A549 (cell line): ENCODE measurements around the gene GAS7. TPM values are rescaled to one million over a fixed set of nuclear protein-coding genes. Genes with fewer than 3 reads are reported as not detected.
"Not testable (repeated sequence)": the region's sequence is repeated elsewhere in the genome, so short reads cannot be mapped to it uniquely, and the experiment has no call there.

ENCODE experiments used
- ATAC-seq, 2 experiments: fragments of 200-7000 bp in 1 of 2; fragments of >200 bp in 1 of 2; cut with Nextera tagmentation in 1 of 2; cut with Tn5 transposase in 1 of 2; 3 replicates each; pipeline versions ENCODE4 v1.8.0 to v1.9.1; 2018 to 2020; ENCODE audit warnings: mild to moderate bottlenecking in 1 of 2, moderate library complexity in 1 of 2
- CTCF ChIA-PET: fragments of 300-600 bp; sonication (Branson Sonifier 250); formaldehyde crosslinking; extraction: SDS; loops from one replicate; lab custom pipeline; 2021; ENCODE audit warnings: antibody characterized with exemption, inconsistent platforms; lab: Yijun Ruan, JAX
- POLR2A ChIA-PET: fragments of 350-600 bp; formaldehyde crosslinking; extraction: SDS; loops from one replicate; lab custom pipeline; 2021; ENCODE audit warnings: antibody characterized with exemption, inconsistent platforms; lab: Yijun Ruan, JAX
- DNase-seq, 2 experiments: peaks; one replicate each; pipeline versions ENCODE4 v3.0.0 to v3.0.0-alpha.2; 2011 to 2016; ENCODE audit warnings: low read depth in 1 of 2, low spot score in 1 of 2
- FAIRE-seq: peaks from 2 replicates; lab custom pipeline; 2011; peaks lifted over from hg19 to GRCh38; lab: Jason Lieb, UNC
- H3K27ac ChIP-seq, 2 experiments: fragments of >200 bp; sonication (Bioruptor Twin); formaldehyde crosslinking; 3 replicates each; pipeline ENCODE4 v1.5.1; 2016 to 2017
- H3K4me1 ChIP-seq: fragments of >200 bp; sonication (Bioruptor Twin); formaldehyde crosslinking; 3 replicates; pipeline ENCODE4 v1.6.1; 2016
- H3K4me2 ChIP-seq: fragments of >200 bp; sonication (Bioruptor Twin); formaldehyde crosslinking; 3 replicates; pipeline ENCODE4 v1.6.1; 2016
- H3K4me3 ChIP-seq: fragments of >200 bp; sonication (Bioruptor Twin); formaldehyde crosslinking; 3 replicates; pipeline ENCODE4 v1.5.1; 2016
- H3K9me3 ChIP-seq: fragments of >200 bp; sonication (Bioruptor Twin); formaldehyde crosslinking; 3 replicates; pipeline ENCODE4 v1.6.1; 2016
- CBX8 ChIP-seq: fragments of 200-600 bp; sonication (generic); IDR thresholded peaks from 2 replicates; pipeline ENCODE4 v1.6.1; 2016
- CEBPB ChIP-seq, 2 experiments: fragments of >200 bp in 1 of 2; sonication (Bioruptor Twin) in 1 of 2; formaldehyde crosslinking in 1 of 2; IDR thresholded peaks; 2 replicates each; pipeline ENCODE4 v1.6.1; 2012 to 2016
- CHD2 ChIP-seq: fragments of 150-350 bp; IDR thresholded peaks from 2 replicates; pipeline ENCODE4 v1.6.1; 2014; ENCODE audit warnings: low read length; ENCODE audit not compliant: partially characterized antibody
- EHMT2 ChIP-seq: fragments of 200-600 bp; sonication (generic); IDR thresholded peaks from 2 replicates; pipeline ENCODE4 v1.6.1; 2016; ENCODE audit warnings: antibody characterized with exemption, low read depth, mild to moderate bottlenecking, moderate library complexity
- HEYL ChIP-seq: fragments of 250-450 bp; sonication (Bioruptor Pico); IDR thresholded peaks from 2 replicates; pipeline ENCODE4 v1.8.0; 2021; ENCODE audit warnings: mild to moderate bottlenecking, moderate library complexity
- HMGXB4 ChIP-seq: fragments of 250-450 bp; sonication (Bioruptor Pico); IDR thresholded peaks from 2 replicates; pipeline ENCODE4 v1.5.0; 2021; ENCODE audit warnings: mild to moderate bottlenecking, moderate library complexity, borderline replicate concordance
- HOXB13 ChIP-seq: fragments of 250-450 bp; sonication (Bioruptor Pico); IDR thresholded peaks from 2 replicates; pipeline ENCODE4 v1.5.0; 2020; ENCODE audit warnings: low read depth, mild to moderate bottlenecking, moderate library complexity
- JUN ChIP-seq, 2 experiments: fragments of >200 bp; sonication (Bioruptor Twin); formaldehyde crosslinking; IDR thresholded peaks; 2 replicates in 1 of 2; 3 replicates in 1 of 2; pipeline ENCODE4 v1.6.1; 2016 to 2017
- MAZ ChIP-seq: fragments of 150-350 bp; IDR thresholded peaks from 2 replicates; pipeline ENCODE4 v1.6.1; 2014; ENCODE audit warnings: antibody characterized with exemption, low read depth, low read length, borderline replicate concordance
- MYC ChIP-seq: IDR thresholded peaks from 2 replicates; pipeline ENCODE4 v1.6.1; 2012; ENCODE audit warnings: mild to moderate bottlenecking, inconsistent platforms, low read length, improper control_type of control experiment, borderline replicate concordance
- NFE2L2 ChIP-seq: fragments of 150-350 bp; conservative IDR thresholded peaks from 2 replicates; pipeline ENCODE4 v1.6.1; 2014; ENCODE audit warnings: low read length
- NPAS2 ChIP-seq: fragments of 250-450 bp; sonication (Bioruptor Pico); IDR thresholded peaks from 2 replicates; pipeline ENCODE4 v1.8.0; 2022; ENCODE audit warnings: mild to moderate bottlenecking, moderate library complexity, borderline replicate concordance
- NR3C1 ChIP-seq: fragments of >200 bp; sonication (Bioruptor Twin); formaldehyde crosslinking; IDR thresholded peaks from 3 replicates; pipeline ENCODE4 v1.6.1; 2017
- PHF8 ChIP-seq: fragments of 200-600 bp; sonication (generic); IDR thresholded peaks from 2 replicates; pipeline ENCODE4 v1.6.1; 2016; ENCODE audit warnings: low read depth, mild to moderate bottlenecking, antibody characterized with exemption, moderate library complexity, borderline replicate concordance
- POLR2A ChIP-seq: IDR thresholded peaks from 2 replicates; pipeline ENCODE4 v1.6.1; 2012; ENCODE audit warnings: mild to moderate bottlenecking, low read length
- POLR2AphosphoS2 ChIP-seq: conservative IDR thresholded peaks from 2 replicates; pipeline ENCODE4 v1.6.1; 2012; ENCODE audit warnings: low read length, improper control_type of control experiment, inconsistent platforms
- RNF2 ChIP-seq: fragments of 200-600 bp; sonication (generic); IDR thresholded peaks from 2 replicates; pipeline ENCODE4 v1.6.1; 2016; ENCODE audit warnings: low read depth, mild to moderate bottlenecking, antibody characterized with exemption, moderate library complexity, borderline replicate concordance
- TFCP2L1 ChIP-seq: fragments of 250-450 bp; sonication (Bioruptor Pico); IDR thresholded peaks from 2 replicates; pipeline ENCODE4 v1.5.0; 2021; ENCODE audit warnings: mild to moderate bottlenecking
- TP53 ChIP-seq: fragments of 250-450 bp; sonication (Bioruptor Pico); IDR thresholded peaks from 2 replicates; pipeline ENCODE4 v1.5.0; 2021; ENCODE audit warnings: mild to moderate bottlenecking, moderate library complexity
- ZC3H11A ChIP-seq: fragments of 450-650 bp; IDR thresholded peaks from 2 replicates; pipeline ENCODE4 v1.6.1; 2014; ENCODE audit warnings: antibody characterized with exemption, mild to moderate bottlenecking
- ZNF302 ChIP-seq: fragments of 250-450 bp; sonication (Bioruptor Pico); IDR thresholded peaks from 2 replicates; pipeline ENCODE4 v1.9.0; 2021; ENCODE audit warnings: inconsistent platforms, mild to moderate bottlenecking, moderate library complexity
- ZSCAN20 ChIP-seq: fragments of 250-450 bp; sonication (Bioruptor Pico); IDR thresholded peaks from 2 replicates; pipeline ENCODE4 v1.8.0; 2022; ENCODE audit warnings: mild to moderate bottlenecking, moderate library complexity
- WGBS: methylation state at CpG from one replicate; pipeline ENCODE4 v1.1.6; 2017; ENCODE audit errors: missing lambda C conversion rate; 5-methylcytosine and 5-hydroxymethylcytosine counted together
- polyA plus RNA-seq, 4 experiments: library from polyadenylated mRNA; depleted of rRNA in 3 of 4; stranded (reverse); fragments of >200 nt; fragmentation: RNase III in 1 of 4; extraction: RNeasy Plus Mini Kit Qiagen cat#74134 plus additional on column Dnase treatment in 1 of 4; gene quantifications; 2 replicates in 3 of 4; 3 replicates in 1 of 4; pipeline ENCODE4 v1.2.3, GENCODE V29; 2011 to 2017
- TF ChIP-seq, protein P1 (sequence below): fragments of 250-450 bp; sonication (Bioruptor Pico); IDR thresholded peaks from 2 replicates; pipeline ENCODE4 v1.5.0; 2020; ENCODE audit warnings: low read depth, mild to moderate bottlenecking, moderate library complexity
- TF ChIP-seq, protein P2 (sequence below): fragments of >200 bp; sonication (Bioruptor Twin); formaldehyde crosslinking; IDR thresholded peaks from 2 replicates; pipeline ENCODE4 v1.6.1; 2016
- TF ChIP-seq, protein P3 (sequence below): IDR thresholded peaks from 2 replicates; pipeline ENCODE4 v1.6.1; 2012

GAS7 gene
- polyA plus RNA-seq, 2 of the 4 experiments (the other 2 are of a cell fraction) = 1.3 to 1.5 TPM

- H3K4me2 ChIP-seq, DNase-seq, H3K4me3 ChIP-seq, FAIRE-seq, ATAC-seq, H3K4me1 ChIP-seq, H3K9me3 ChIP-seq, H3K27ac ChIP-seq, POLR2A ChIA-PET: not testable (repeated sequence)
- WGBS = 68% methylated on average over 14 of the region's 14 CpGs
- CTCF ChIA-PET = interaction anchor here (0.7 kb wide), 1 partner anchor 50 kb away, joined by 5 read pairs; no protein-coding TSS in a partner anchor
- TF ChIP-seq ZC3H11A = peak; percentile 91
Measured at GRCh38 chr17:10016958-10017570, 181.3 kb downstream of the GAS7 start.

GRCh38 chr17:10013365-10014112 lies 184.9 kb downstream of the GAS7 start:
- H3K4me3 ChIP-seq = no peak overlapping the region
- DNase-seq = no peak
- H3K27ac ChIP-seq = no peak overlapping the region
- ChIA-PET CTCF (interaction anchor here (0.6 kb wide), 1 partner anchor 1065 kb away, joined by 4 read pairs; no protein-coding TSS in a partner anchor), POLR2A (no interaction called here)
- H3K9me3 ChIP-seq = no peaks in the 10 kb centered on the region
- H3K4me1 ChIP-seq = no peaks in the 10 kb centered on the region
- 0 out of 6 replicates have a peak, but pooled peaks of 1 of the 2 experiments have one; percentile 43 for ATAC-seq
- no peak overlapping the region for H3K4me2 ChIP-seq
- no peak for FAIRE-seq
- WGBS = 47% methylated on average over 9 of the region's 9 CpGs
- no peak for TF ChIP-seq HEYL (CRISPR knock-in tag)
- no peak for TF ChIP-seq JUN (IDR thresholded peaks at IDR 0.05)
- no peak for TF ChIP-seq ZSCAN20 (CRISPR knock-in tag)
- TF ChIP-seq, protein P1, sequence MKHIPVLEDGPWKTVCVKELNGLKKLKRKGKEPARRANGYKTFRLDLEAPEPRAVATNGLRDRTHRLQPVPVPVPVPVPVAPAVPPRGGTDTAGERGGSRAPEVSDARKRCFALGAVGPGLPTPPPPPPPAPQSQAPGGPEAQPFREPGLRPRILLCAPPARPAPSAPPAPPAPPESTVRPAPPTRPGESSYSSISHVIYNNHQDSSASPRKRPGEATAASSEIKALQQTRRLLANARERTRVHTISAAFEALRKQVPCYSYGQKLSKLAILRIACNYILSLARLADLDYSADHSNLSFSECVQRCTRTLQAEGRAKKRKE = no peak
- no peak for TF ChIP-seq TP53 (CRISPR knock-in tag)
- no peak for TF ChIP-seq TFCP2L1 (CRISPR knock-in tag)
- TF ChIP-seq CHD2 = no peak
- TF ChIP-seq MAZ = no peak
- no peak for TF ChIP-seq CBX8

DNA sequence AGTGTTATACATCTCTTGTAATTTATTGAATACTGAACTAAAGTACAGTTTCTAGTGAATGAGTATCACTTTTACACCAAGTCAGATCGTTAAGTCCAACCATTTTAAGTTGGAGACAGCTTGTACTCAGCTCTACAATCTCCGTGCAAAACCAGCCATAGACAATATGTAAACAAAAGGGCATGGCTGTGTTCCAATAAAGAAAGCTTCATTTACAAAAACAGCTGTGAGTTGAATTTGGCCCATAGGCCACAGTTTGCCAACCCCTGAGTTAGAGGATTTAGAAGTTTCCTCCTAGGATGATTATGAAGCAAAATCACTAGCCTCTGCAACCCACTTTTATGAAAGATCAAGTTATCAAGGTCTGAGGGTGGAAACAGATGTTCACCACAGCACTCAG lies 187.7 kb downstream of the GAS7 start:
- TF ChIP-seq HEYL (CRISPR knock-in tag) = no peak
- TF ChIP-seq ZC3H11A = no peak
- no peak for TF ChIP-seq EHMT2
- no peak for TF ChIP-seq TFCP2L1 (CRISPR knock-in tag)
- TF ChIP-seq, protein P2, sequence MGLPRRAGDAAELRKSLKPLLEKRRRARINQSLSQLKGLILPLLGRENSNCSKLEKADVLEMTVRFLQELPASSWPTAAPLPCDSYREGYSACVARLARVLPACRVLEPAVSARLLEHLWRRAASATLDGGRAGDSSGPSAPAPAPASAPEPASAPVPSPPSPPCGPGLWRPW = no peak
- no peak for TF ChIP-seq CBX8
- POLR2A ChIA-PET = no interaction called here
- 16% methylated on average over 2 of the region's 2 CpGs for WGBS
- no peak overlapping the region for H3K4me2 ChIP-seq
- no peak overlapping the region for H3K4me3 ChIP-seq
- H3K27ac ChIP-seq = no peak overlapping the region
- DNase-seq (no peak), FAIRE-seq (no peak), ATAC-seq (no peak)
- no peaks in the 10 kb centered on the region for H3K4me1 ChIP-seq
- CTCF ChIA-PET = no interaction called here
- no peaks in the 10 kb centered on the region for H3K9me3 ChIP-seq

DNA sequence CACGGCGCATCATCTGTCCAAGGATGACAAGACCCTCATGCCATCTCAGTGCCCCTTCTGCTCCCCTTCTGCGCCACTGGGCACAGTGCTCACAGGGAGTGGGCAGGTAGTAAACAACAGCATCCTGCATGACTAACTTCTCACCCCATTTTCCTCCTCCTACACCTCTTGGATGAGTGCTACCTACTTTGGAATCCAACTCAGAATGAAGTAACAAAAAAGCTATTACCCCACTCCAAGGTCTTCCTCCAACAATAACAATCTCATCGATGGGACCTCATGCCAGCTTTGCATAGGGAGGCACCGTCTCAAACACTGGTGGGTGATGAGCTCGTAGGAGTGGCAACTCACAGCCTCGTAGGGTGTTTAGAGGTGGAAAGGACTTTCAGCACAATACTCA lies 194.7 kb downstream of the GAS7 start:
- Histone ChIP-seq H3K4me2 (no peak overlapping the region), H3K4me3 (no peak overlapping the region), H3K27ac (no peak overlapping the region), H3K9me3 (no peaks in the 10 kb centered on the region), H3K4me1 (no peaks in the 10 kb centered on the region)
- FAIRE-seq (peak; percentile 18), ATAC-seq (no peak), DNase-seq (no peak)
- ChIA-PET POLR2A (no interaction called here), CTCF (interaction anchor here (1.0 to 1.3 kb wide), 2 partner anchors 9 to 17 kb away, joined by 4 to 5 read pairs; no protein-coding TSS in a partner anchor)
- 46% methylated on average over 7 of the region's 7 CpGs for WGBS
- TF ChIP-seq HMGXB4 (CRISPR knock-in tag) = no peak
- TF ChIP-seq RNF2 = no peak
- no peak for TF ChIP-seq ZNF302 (CRISPR knock-in tag)
- no peak for TF ChIP-seq EHMT2
- no peak for TF ChIP-seq PHF8
- TF ChIP-seq TP53 (CRISPR knock-in tag) = no peak
- no peak for TF ChIP-seq NFE2L2
- TF ChIP-seq, protein P3, sequence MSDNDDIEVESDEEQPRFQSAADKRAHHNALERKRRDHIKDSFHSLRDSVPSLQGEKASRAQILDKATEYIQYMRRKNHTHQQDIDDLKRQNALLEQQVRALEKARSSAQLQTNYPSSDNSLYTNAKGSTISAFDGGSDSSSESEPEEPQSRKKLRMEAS = no peak
- TF ChIP-seq CBX8 = no peak
- TF ChIP-seq POLR2A = no peak
- TF ChIP-seq CHD2 = no peak
- TF ChIP-seq MYC = no peak
- no peak for TF ChIP-seq ZC3H11A
- TF ChIP-seq ZSCAN20 (CRISPR knock-in tag) = no peak
- TF ChIP-seq NR3C1 = no peak
- TF ChIP-seq CEBPB (IDR thresholded peaks at IDR 0.05) = no peak
- no peak for TF ChIP-seq NPAS2 (CRISPR knock-in tag)
- TF ChIP-seq HOXB13 = no peak
- no peak for TF ChIP-seq POLR2AphosphoS2
